NCI-H2029 treated with DMSO at 0.1 percent for 48 hours (cell line): ENCODE measurements around the gene CTSL.

Experiments
- DNase-seq: peaks from one replicate; lab custom pipeline; 2025; lab: John Stamatoyannopoulos, UW

CTSL gene

GRCh38 chr9:87725900-87726709, at the start of gene CTSL:
CTSL (plus strand) TSS chr9:87726119; CDS start chr9:87727604, 1,485 bp downstream.
- DNase-seq = peak; percentile 54

DNA sequence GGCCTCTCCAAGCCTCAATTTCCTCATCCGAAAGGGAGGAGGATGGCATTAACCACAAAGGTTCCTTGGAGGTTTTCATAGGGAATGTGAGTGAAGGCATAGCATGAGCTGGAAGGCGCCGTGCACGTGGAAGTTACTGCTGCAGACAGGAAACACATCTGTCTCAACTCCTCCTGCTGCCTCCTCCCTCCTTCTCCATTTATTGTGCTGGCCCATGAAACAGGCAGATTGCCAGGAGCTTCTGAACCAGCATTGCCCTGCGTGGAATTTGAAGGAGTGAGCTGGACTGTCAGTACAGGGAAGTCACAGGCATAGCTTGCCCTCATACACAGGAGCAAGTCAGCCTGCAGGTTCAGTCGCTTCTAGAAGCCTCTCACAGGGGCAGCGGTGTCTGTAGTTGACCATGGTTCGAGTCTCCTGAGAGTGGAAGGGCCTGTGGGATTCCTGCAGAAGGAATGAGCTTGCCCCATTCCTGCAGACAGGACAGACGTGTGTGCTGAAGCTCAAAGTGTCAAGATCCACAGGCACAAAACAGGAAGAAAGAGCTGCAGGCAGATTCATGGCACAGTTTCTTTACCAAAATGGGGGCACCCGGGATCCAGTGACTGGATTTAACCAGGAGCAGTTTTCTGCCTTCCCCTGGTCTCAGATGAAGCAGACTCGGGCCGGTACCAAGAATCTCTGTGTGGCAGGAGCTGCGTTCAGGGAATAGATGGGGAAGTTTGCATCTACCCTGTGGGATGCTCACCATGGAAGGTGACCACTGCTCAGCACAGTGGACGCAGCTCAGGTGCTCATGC, 48.7 kb upstream of the CTSL start:
- no peak for DNase-seq

DNA sequence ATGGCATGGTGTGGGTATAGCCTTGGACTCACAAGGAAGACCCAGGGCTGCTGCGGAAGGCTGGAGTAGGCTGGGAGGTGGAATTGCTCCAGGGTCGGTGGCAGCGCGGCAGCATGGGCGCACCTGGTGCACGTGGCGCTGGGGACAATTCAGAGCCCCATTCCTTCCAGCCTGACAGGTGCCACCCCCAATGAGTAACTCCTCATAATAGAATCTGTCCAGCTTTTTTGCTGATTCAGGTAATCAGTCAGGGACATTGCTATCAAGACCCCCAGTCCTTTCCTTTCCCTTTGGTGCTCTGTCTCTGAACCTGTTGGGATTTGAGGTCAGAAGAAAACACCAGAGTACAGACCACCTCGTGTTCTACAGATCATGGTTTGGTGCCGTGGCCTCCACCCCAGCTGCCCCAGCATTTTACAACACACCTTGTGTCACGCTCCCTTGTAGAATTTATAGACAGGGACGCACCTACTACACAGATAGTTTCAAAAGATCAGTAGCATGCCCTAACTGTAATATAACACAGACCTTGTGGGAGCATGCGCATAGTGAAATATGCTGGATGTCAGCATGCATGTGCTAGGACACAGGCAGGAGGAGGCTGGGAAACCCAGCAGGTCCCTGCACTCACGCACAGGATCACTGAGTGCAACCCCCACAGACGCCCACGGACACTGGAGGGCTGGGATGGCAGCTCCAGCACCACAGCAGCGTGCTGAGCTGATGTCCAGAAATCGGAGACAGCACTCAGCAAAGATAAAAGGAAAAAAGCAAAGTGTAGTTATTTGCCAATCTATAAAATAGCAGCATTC, 47.9 kb upstream of the CTSL start:
- DNase-seq = no peak

- peak; percentile 25 for DNase-seq
Observed at GRCh38 chr9:87678650-87679355, 47.1 kb upstream of the CTSL start.

GRCh38 chr9:87681271-87682061, 44.5 kb upstream of the CTSL start:
- no peak for DNase-seq

DNA sequence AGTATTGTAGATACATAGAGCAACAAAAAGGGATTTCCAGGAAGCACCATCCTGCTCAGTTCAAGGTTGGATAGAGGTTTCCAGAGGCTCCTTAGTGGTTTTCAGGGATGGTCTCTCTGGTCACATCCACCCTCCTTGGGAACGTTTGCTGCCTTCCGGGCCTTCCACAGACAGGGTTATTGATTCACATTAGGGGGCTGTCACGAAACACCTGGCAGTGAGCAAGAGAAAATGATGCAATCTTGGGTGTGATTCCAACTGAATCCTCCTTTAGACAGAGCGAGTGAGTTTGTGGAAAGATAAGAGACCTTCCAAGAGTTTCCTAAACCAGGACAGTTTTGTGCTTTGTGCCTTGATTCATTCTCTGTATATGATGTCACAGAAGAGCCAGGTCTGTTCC, 43.8 kb upstream of the CTSL start:
- no peak for DNase-seq

- DNase-seq = no peak
Observed at GRCh38 chr9:87682618-87683017, 43.3 kb upstream of the CTSL start.

DNA sequence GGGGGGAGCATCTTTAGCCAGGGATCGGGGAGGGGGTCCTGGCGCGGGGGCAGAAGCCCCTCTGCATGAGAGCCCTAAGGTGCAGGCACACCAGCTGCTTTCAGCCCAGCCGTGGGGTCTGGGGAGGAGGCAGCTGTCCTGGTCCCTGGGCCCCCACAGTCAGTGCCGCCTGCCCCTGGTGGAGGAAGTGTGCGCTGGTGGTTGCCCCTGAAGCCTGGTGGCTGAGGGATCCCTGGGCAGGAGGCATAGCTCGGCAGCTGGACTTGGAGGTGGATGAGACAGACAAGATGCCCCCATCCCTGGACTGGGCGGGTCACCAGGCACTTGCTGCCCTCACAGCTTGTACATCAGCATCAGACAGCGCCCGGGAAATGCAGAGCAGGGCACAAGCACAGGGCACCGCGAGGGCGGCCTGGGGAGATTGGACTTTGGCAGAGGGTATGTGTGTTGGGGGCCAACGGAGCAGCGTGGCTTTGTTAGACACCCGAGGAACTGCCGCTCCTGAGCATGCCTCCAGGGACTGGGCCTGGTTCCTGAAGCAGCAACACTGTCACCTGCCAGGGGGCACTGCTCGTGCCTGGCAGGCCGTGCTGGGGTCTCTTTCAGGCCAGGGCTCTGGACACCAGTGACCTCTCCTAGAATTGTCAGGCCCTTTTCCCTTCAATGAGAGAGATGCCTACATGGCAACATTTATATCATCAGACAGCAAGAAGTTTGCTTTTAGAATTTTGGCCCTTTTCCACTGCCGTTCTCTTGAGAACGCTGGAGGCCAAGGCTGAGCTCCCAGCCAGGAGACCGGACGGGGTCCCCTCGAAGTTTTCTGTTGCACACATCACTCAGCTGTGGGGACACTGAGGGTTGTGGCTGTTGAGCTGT, 41.9 kb upstream of the CTSL start:
- no peak for DNase-seq

DNA sequence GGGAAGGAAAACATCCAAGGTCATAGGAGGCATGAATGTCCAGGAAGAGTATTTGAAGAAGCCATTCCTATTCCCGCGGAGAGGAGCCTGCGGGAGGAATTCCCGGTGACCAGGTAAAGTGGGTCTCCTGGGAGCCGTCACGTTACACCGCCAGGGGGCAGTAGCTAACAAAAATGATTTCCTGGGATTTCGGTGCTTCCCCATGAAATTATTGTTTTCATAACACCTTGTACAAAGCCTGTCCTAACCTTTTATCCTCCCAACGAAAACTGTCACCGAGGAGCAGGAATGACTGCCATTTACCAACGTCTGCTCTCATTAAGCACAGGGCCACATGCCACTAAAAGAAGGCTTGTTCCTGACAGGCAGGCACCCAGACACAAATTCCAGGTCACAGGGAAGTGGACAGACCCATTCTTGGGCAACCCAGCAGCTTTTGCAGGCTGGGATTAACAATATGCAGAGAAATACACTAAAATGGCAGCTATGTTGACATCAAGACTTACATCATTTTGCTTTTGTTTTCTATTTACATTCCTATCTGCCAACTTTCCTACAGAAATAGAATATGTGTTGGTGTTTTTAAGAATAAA, 41.2 kb upstream of the CTSL start:
- no peak for DNase-seq

DNA sequence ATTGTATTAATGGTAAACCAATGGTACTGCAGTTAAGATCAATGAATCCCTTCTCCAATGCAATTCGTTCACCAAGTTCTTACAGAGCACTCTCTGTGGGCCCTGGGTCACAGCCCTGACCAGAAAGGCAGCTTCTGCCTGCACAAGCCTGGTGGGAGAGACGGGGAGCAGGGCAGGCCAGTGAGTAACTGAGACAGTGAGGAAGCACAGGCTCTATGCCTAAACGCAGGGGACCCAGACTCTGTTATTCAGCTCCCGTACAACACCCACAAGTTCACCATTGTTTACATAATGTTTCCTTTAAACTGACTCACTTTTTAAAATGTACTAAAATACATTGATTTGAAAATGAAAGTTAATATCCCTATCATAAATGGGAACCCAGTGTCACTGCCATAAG, 40.5 kb upstream of the CTSL start:
- DNase-seq = no peak

- DNase-seq = no peak
Observed at GRCh38 chr9:87685871-87686519, 39.9 kb upstream of the CTSL start.

- DNase-seq = no peak
Observed at GRCh38 chr9:87686520-87687090, 39.3 kb upstream of the CTSL start.

- DNase-seq = no peak
Observed at GRCh38 chr9:87687207-87687606, 38.7 kb upstream of the CTSL start.

- no peak for DNase-seq
Observed at GRCh38 chr9:87694236-87694755, 31.6 kb upstream of the CTSL start.

GRCh38 chr9:87695523-87695922, 30.4 kb upstream of the CTSL start:
- DNase-seq = no peak

GRCh38 chr9:87696641-87697040, 29.3 kb upstream of the CTSL start:
- DNase-seq = no peak

DNA sequence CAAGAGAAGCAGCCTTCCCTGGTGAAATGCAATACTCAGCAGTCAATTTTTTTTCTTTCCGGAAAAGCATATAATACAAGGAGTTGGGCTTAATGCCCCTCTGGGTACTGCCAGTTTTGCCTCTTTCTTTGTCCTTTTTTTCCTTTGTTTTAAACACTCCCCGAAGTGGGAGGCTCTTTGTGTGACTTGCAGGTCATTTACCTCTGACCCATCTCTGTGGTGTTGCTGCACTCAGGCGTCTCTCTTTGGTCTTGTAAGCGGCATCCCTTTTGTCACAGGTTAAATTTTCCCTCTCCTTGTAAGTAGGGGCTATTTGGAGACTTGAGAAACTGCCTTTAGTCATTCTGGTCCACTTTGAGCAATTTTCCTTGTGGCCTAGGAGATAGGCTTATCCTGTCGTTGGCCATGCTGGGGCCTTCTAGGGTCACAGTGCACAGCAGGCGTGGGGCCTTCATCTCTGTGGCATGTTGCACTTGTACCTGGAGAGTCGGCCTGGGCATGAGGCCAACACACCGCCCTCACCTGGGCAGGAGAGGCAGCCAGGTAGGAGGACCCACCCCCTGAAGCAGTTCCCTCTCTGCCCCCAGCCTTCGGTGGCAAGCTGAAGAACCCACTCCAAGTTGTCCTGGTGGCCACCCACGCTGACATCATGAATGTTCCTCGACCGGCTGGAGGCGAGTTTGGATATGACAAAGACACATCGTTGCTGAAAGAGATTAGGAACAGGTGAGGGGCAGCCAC, 27.7 kb upstream of the CTSL start:
- DNase-seq = no peak

DNA sequence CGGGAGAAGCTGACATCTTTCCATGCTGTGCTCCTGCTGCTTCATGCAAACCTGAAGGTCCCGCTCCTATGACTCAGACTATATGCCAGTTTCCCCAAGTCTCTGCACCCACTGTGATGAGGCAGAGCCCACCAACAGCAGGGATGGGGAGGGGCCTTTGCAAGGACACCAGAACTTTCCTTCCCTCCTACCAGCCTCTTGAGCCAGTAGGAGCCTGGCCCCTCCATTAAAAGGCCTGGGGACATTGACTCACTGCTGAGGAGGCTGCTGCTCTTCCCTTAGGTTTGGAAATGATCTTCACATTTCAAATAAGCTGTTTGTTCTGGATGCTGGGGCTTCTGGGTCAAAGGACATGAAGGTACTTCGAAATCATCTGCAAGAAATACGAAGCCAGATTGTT, 26.1 kb upstream of the CTSL start:
- no peak for DNase-seq
